ENCODE data around the gene DLEC1. TPM values are rescaled to one million over a fixed set of nuclear protein-coding genes. Genes with fewer than 3 reads are reported as not detected.

The DLEC1 gene
- total and polyA plus RNA-seq, 9 of the 15 experiments (the other 6 are each of a cell fraction or from before 2014, with no cell fraction given): 0.07 to 0.08 TPM; not detected in 7

- TF ChIP-seq JUND (IDR thresholded peaks at IDR 0.05; ENCODE audit: borderline replicate concordance, low read depth, low read length) (no peak), JUND (tag; IDR thresholded peaks at IDR 0.05; ENCODE audit: borderline replicate concordance, low read depth, low read length) (peak; percentile 36; the same call in 1 of the 3 replicates), DPF2 (IDR thresholded peaks at IDR 0.05) (0 out of 2 replicates have a peak, but pooled peaks have one; percentile 12), REST (IDR thresholded peaks at IDR 0.05; ENCODE audit: borderline replicate concordance) (no peak), REST (CRISPR knock-in tag; IDR thresholded peaks at IDR 0.05; ENCODE audit: low read depth) (0 out of 2 replicates have a peak, but pooled peaks have one; percentile 42), ERF (CRISPR knock-in tag; IDR thresholded peaks at IDR 0.05) (0 out of 2 replicates have a peak, but pooled peaks have one; percentile 49), PHF20 (IDR thresholded peaks at IDR 0.05; ENCODE audit: partially characterized antibody) (peak; percentile 8), PRDM10 (IDR thresholded peaks at IDR 0.05; ENCODE audit: partially characterized antibody) (no peak), ZNF444 (CRISPR knock-in tag; IDR thresholded peaks at IDR 0.05) (no peak), POLR2AphosphoS5 (IDR thresholded peaks at IDR 0.05; ENCODE audit: control insufficient read depth, insufficient read depth, low read depth, low read length) (no peak), RB1 (IDR thresholded peaks at IDR 0.05; ENCODE audit: low read depth) (no peak), MCM5 (IDR thresholded peaks at IDR 0.05; ENCODE audit: low read depth) (no peak), ZSCAN29 (IDR thresholded peaks at IDR 0.05) (no peak)
These were observed 125.0 kb downstream of the DLEC1 start (continued) for GRCh38 chr3:38163841-38164642.
